ENCODE data around the gene ITGBL1.

The ITGBL1 gene

GRCh38 chr13:101451641-101452040 lies 834 bp upstream of the ITGBL1 start:
- DNase-seq (ENCODE audit: low spot score) (no peak), FAIRE-seq (no peak)

GRCh38 chr13:101453784-101454201 lies 1.3 kb downstream of the ITGBL1 start:
- FAIRE-seq (no peak), DNase-seq (ENCODE audit: low spot score) (peak; percentile 38)

- FAIRE-seq, result no peak
Measured at GRCh38 chr13:101454767-101455166, 2.3 kb downstream of the ITGBL1 start.

GRCh38 chr13:101455863-101456262 lies 3.4 kb downstream of the ITGBL1 start:
- no peak for FAIRE-seq
- DNase-seq (ENCODE audit: low spot score), result peak; percentile 48

More at GRCh38 chr13:101454767-101455166, 2.3 kb downstream of the ITGBL1 start:
- DNase-seq (ENCODE audit: low spot score), result no peak

- no peak for DNase-seq (ENCODE audit: low spot score)
- no peak for FAIRE-seq
Measured at GRCh38 chr13:101457176-101457575, 4.7 kb downstream of the ITGBL1 start.

- FAIRE-seq, result no peak
- DNase-seq (ENCODE audit: low spot score), result no peak
Measured at GRCh38 chr13:101465877-101466276, 13.4 kb downstream of the ITGBL1 start.

- DNase-seq (ENCODE audit: low spot score), result no peak
- no peak for FAIRE-seq
Measured at GRCh38 chr13:101467415-101467814, 14.9 kb downstream of the ITGBL1 start.

- DNase-seq (ENCODE audit: low spot score), result no peak
- no peak for FAIRE-seq
Measured at GRCh38 chr13:101473458-101473857, 21.0 kb downstream of the ITGBL1 start.

- DNase-seq (ENCODE audit: low spot score) (no peak), FAIRE-seq (no peak)
Measured at GRCh38 chr13:101474419-101474957, 22.0 kb downstream of the ITGBL1 start.

GRCh38 chr13:101475536-101475935 lies 23.1 kb downstream of the ITGBL1 start:
- FAIRE-seq, result no peak
- no peak for DNase-seq (ENCODE audit: low spot score)

GRCh38 chr13:101481421-101481820 lies 28.9 kb downstream of the ITGBL1 start:
- FAIRE-seq (no peak), DNase-seq (ENCODE audit: low spot score) (no peak)

- no peak for FAIRE-seq
- DNase-seq (ENCODE audit: low spot score), result no peak
Measured at GRCh38 chr13:101486708-101487437, 34.4 kb downstream of the ITGBL1 start.

- no peak for FAIRE-seq
- no peak for DNase-seq (ENCODE audit: low spot score)
Measured at GRCh38 chr13:101487438-101487830, 35.0 kb downstream of the ITGBL1 start.

- DNase-seq (ENCODE audit: low spot score) (no peak), FAIRE-seq (no peak)
Measured at GRCh38 chr13:101488734-101489133, 36.3 kb downstream of the ITGBL1 start.

GRCh38 chr13:101489643-101490405 lies 37.3 kb downstream of the ITGBL1 start:
- DNase-seq (ENCODE audit: low spot score) (no peak), FAIRE-seq (no peak)

GRCh38 chr13:101490406-101491015 lies 38.0 kb downstream of the ITGBL1 start:
- DNase-seq (ENCODE audit: low spot score) (no peak), FAIRE-seq (no peak)

GRCh38 chr13:101492251-101492910 lies 39.9 kb downstream of the ITGBL1 start:
- DNase-seq (ENCODE audit: low spot score) (no peak), FAIRE-seq (no peak)

GRCh38 chr13:101493541-101493940 lies 41.1 kb downstream of the ITGBL1 start:
- FAIRE-seq, result no peak
- no peak for DNase-seq (ENCODE audit: low spot score)

- FAIRE-seq (no peak), DNase-seq (ENCODE audit: low spot score) (no peak)
Measured at GRCh38 chr13:101499406-101499805, 46.9 kb downstream of the ITGBL1 start.

- FAIRE-seq (no peak), DNase-seq (ENCODE audit: low spot score) (no peak)
Measured at GRCh38 chr13:101502618-101503017, 50.1 kb downstream of the ITGBL1 start.

GRCh38 chr13:101511161-101511560 lies 58.7 kb downstream of the ITGBL1 start:
- DNase-seq (ENCODE audit: low spot score) (no peak), FAIRE-seq (no peak)

All from urothelium cell line (cell line).